HG03097 (cell line): ENCODE results near the gene HLTF.
"Not testable (repeated sequence)": the region's sequence is repeated elsewhere in the genome, so short reads cannot be mapped to it uniquely, and the experiment has no call there.

Experiments
- ATAC-seq: cut with Tn5 transposase; IDR thresholded peaks from one replicate; pipeline ENCODE4 v1.9.1; 2021; ENCODE audit not compliant: unreplicated experiment, low FRiP score

Gene HLTF

GRCh38 chr3:148997623-148998022 lies 88.7 kb downstream of the HLTF start:
- ATAC-seq: no peak

- ATAC-seq: no peak
Observed at GRCh38 chr3:148992635-148993255, 93.6 kb downstream of the HLTF start.

- ATAC-seq: peak; percentile 3
Observed at GRCh38 chr3:148992027-148992634, 94.2 kb downstream of the HLTF start.

- peak; percentile 80 for ATAC-seq
Observed at GRCh38 chr3:148991219-148992026, 94.9 kb downstream of the HLTF start, which contains the start of gene GYG1. Gene GYG1 (plus strand): TSS chr3:148991540. CDS start chr3:148991641, 101 bp downstream.

- peak; percentile 62 for ATAC-seq
Observed at GRCh38 chr3:148990236-148990635, 96.1 kb downstream of the HLTF start.

- ATAC-seq: not testable (repeated sequence)
Observed at GRCh38 chr3:148987551-148987950, 98.8 kb downstream of the HLTF start.

GRCh38 chr3:148981273-148981672 lies 105.1 kb downstream of the HLTF start:
- no peak for ATAC-seq
